GM19438 (cell line): Measurements from ENCODE around the gene SYNPO2.

Experiments used
- ATAC-seq: cut with Tn5 transposase; IDR thresholded peaks from one replicate; pipeline ENCODE4 v1.9.1; 2021; ENCODE audit warnings: low read depth; ENCODE audit not compliant: unreplicated experiment

Gene SYNPO2

DNA sequence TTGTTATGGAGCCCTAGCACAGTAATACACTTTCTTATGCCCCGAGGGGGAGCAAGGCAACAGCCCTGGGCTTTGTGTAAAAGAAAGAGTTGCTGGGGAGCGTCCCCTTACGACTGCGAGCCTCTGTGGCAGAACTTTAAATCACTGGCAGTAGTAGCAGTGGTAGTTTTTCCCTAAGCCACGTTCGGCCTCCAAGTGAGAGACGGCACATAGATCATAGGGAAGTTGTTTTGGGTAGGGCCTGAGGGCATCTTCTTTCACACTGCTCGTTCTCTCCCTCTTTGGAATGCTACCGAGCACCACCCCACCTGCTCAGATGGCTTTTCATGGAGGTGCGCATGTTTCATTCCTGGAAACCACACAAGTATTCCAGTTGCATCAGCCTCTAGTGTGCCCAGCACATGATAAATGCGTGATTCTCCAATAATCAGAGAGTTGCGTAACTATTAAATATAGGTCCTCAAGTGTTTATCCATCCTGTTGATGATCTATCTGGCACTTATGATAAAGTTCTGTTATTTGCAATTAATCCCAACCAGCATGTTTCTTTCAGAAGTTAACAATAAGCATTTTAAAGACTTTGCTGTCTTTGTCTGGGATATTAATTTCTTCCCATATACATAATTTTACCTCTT is 7.0 kb upstream of the SYNPO2 start:
- no peak for ATAC-seq

DNA sequence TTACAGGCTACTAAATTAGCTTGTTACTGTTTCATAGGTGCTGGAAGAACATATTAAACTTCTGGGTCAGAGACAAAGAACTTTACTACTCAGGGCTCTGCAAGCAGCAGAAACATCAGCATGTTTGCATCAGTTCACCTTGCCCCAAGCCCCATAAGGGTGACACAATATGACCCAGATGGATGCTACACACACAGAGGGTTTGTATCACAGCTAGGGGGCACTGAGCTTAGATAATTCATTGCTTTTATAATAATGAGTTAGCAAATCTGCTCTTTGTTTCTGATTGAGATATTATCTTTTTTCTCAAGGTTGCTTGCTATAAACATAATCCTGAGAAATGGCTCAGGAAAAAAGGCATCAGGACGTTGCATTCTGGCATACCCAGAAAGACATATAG is 4.8 kb upstream of the SYNPO2 start:
- no peak for ATAC-seq

DNA sequence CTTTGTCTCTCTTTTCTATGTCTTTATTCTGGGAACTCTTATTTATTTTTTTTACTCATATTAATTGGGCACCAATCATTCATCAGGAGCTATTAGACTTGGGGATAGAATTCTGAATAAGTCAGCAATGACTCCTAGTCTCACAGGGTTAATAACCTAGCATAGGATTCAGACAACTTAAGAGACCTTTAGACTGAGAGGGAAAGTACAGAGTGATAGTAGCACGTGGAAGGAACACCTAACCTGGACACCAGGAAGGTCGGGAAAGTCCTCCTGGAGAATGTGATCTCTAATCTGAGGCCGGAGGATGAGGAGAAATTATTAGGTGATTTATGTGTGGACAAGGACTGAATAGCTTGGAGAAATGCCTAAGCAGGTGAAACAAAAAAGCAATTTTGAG is 3.9 kb upstream of the SYNPO2 start:
- no peak for ATAC-seq

DNA sequence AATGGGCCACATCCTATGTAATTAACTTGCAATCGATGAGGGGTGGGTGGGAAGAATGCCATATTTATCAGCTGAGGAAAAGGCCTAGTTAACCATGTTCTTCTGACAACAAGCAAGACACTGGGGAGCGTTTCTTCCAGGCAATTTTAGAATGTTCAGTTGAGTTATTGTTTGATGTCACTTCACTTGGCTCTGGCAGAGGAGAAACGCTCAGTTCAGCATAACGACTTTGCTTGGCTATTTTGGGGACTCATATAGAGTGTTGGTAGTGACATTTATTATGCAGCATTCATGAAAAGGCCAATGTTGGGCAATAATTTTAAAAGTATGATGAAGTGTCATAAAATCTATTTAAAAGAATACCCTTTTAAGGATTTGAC is 648 bp downstream of the SYNPO2 start:
- ATAC-seq, result no peak

DNA sequence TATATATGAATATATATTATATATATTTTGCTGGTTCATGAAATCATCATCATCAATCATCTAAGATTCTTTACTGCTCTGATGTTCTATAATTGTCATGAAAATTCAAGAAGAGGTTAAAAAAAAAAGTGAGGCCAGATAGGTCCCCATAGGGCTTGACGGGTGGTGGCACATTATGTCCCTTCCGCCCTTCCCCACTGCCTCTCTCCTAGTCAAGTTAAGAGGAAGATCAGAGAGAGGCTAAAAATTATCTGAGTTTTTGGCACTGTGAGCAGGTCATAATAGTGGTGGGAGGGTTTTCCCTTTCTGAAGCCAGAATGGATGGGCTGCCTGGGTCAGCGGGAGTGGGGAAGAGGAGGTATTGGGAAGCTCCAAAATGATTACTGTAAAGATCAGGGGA is 5.4 kb downstream of the SYNPO2 start:
- no peak for ATAC-seq

DNA sequence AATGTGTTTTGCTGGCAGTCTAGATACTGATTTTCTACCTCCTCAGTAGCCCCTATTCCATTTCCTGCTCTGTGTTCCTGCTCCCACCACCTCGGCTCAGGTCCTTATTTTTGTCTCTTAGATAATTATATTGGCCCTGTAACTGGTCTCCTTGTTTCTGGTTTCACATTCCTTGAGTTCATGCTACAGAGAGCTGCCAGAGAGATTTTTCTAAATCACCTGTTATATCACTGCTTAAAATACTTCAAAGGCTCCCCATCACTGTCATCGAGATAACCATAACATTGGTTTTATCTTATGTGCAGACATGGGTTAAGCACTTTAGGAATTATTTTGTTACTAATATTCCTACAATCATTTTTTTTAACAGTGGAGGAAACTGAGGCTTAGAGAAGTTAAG is 9.6 kb downstream of the SYNPO2 start:
- ATAC-seq, result no peak

DNA sequence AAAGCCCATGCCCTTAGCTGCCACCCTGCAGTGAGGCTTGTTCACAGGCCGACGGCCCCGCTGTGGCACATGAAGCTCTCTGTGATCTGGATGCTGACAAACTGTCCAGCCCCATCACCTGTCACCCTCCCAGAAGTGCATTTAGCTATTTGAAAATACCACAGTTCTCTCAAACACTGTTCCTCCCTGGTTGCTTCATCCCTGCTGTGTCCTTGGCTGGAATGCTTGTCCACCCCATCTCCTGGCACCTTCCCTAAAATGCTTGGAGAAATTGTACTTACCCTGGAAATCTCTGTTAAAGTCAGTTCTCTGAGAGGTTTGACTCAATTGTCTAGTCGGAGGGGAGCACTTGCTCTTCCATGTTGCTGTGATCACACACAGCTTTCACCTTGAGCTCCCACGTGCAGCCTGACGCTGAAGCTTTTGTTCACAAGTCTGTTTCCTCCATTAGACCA is 10.1 kb downstream of the SYNPO2 start:
- no peak for ATAC-seq

DNA sequence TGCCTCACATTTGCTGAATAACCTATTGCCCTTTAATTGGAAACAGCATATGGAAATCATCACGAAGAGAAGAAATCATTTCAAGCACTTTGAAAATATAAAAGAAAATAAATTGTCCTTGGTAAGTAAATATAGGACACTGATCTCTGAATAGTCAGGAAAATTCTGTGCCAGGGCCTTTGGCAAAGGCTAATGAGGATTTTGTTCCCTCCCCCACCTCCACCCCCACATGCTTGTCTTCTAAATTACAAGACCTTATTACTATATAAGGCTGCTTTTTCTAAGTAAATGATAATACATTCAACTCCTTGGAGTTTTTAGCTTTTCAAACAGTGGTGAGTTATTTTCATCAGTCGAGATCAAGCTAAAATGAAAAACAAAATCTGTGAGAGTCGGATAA is 15.8 kb downstream of the SYNPO2 start:
- no peak for ATAC-seq

DNA sequence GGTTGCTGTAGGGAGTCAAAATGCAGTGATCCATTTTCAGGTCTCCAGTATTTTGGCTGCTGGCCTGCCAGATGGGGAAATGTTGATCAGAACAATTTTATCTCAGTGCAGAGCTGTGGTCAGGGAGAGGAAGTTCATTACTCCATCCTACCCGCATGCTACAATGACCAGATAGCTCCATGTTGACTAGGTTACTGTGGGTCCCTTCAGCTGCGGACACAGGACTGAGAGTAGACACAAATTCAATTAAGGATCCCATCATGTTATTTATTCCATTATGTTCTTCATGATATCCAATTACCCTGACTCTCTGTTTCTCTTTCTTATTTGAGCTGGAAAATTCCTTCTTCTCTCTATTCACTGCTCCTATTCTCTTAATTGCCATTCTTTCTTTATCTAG is 16.3 kb downstream of the SYNPO2 start:
- no peak for ATAC-seq

DNA sequence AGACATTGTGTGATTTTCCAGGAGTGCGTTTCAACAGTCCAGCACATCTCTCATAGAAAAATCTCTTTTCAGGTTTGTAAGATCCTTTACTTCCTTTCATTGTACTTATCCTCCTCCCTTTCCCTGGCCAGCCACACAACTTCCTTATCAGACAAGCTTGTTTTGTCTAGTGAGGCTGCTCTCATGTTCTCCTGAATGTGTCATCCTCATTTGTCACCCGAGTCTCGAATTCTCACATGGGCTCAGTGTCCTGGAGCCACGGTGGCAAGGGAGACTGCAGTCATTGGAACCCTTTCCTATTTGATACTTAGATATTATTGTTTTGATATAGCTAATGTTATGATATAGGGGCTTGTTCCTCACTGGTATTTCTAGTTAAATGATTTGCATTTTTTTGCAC is 16.9 kb downstream of the SYNPO2 start:
- no peak for ATAC-seq

DNA sequence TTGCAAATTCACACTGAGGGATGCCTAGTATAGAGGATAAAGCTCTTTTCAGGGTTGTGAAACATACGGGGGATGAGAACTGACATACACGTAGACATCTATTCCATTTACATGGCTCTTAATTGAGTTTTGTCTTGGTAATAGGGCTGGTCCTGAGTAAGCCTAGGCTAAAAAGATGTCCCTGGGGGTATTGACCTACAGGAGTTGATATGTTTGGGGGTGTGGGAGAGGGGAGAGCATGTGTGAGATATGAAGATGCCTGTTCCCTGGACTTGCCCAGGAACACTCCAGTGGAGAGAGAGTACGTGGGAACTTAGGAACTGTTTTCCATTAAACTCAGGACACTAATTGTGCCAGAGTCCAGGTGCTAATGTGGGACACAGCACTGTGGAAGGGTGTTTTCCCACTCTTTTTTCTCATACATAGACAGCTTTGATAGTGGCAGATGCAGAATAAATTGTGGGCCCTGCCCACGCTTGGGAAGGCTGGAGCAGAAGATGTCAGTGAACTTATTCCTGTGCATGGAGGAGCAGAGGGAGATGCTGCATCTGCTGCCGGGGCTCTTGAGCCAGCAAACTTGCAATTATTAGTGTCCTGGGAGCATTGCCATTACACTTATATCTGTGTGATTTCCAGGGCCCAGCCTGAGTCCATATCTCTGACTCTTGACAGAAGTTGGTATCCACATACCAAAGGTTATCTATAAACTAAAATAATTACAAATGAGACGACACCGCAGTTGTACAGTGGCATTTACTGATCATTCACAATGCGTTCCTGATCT is 20.7 kb downstream of the SYNPO2 start:
- no peak for ATAC-seq

DNA sequence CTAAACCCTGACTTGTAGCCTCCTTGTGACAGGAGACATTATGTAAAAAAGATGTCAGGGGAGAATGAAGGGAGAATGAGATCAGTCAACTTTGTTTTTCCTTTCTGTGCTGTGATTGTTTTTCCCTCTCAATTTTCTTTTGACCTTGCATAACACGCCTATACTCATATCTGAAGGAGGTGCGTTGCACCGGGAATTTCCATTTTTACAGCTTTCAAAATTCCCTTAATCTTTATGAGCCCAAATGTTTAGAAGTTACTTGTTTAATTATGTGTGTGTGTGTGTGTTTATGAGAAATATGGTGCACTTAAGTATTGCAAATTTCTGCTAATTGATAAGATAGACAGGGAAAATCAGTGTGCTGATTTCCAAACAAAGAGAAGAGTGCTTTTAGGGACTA is 21.6 kb downstream of the SYNPO2 start:
- ATAC-seq, result no peak

DNA sequence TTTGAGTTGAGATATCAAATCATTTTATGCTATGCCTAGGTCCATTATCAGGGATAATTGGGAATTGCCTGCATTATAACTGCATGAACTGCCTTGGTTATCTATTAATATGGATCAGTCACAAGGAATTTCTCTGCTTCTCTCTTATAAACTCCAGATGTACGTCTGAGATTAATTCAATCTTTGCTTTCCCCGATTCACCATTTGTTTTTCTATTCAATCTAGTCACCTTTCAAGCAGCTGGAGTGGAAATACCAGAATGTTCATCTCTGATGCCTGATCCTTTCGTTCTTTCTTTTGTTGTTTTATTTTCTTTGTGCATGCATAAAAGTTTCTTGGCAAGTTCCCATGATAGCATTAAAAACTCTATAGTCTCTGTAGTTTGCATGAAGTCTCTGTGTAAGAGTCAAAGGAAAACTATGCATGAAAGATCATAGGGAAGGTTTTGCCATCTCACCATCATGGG is 22.6 kb downstream of the SYNPO2 start:
- ATAC-seq, result no peak

DNA sequence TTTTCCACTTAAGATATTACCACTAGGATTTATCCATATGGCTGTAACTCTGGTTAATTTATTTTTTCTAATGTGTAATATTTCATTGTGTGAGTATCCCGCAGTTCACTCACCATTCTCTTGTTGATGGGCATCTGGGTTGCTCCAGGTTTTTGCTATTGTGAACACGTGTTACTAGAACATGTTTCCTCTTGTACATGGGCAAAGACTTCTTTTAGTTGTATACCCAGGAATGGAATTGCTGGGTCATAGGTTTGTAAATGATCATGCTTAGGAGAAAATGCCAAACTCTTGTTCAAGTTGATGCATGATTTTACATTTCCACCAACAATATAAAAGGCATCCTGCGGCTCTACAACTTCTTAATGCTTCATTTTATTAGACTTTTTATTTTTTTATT is 26.8 kb downstream of the SYNPO2 start:
- no peak for ATAC-seq

DNA sequence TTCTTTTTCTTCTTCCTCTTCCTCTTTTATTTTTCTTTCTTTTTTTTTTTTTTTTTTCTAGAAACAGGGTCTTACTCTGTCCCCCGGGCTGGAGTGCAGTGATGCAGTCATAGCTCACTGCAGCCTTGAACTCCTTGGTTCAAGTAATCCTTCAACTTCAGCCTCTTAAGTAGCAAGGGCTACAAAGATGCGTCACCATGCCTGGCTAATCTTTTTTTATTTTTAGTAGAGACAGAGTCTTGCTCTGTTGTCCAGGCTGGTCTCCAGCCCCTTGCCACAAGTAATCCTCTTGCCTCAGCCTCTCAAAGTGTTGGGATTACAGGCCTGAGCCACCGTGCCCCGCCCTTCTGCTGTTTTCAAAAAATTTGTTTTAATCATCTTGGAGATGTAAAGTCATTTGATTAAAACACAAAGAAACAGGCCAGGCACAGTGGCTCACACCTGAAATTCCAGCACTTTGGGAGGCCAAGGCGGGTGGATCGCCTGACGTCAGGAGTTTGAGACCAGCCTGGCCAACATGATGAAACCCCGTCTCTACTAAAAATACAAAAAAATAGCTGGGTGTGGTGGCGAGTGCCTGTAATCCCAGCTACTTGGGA is 28.1 kb downstream of the SYNPO2 start:
- no peak for ATAC-seq

DNA sequence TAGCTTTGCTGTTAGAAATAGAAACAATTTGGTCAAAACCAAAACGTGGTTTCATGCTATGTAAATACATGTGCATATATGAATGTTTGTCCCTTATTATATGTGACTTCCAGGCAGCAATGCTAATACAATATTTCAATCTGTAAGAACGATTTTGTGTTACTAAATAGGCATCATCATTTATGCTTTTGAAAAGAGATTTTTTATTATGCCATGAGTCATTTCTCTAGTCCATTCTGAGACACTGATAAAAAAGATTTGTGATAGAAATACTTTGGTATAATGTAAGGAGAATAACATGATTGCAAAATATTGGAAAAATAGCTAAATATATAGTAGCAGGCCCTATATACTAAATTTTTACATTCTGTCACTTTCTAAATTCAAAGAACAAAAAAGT is 28.9 kb downstream of the SYNPO2 start:
- no peak for ATAC-seq

DNA sequence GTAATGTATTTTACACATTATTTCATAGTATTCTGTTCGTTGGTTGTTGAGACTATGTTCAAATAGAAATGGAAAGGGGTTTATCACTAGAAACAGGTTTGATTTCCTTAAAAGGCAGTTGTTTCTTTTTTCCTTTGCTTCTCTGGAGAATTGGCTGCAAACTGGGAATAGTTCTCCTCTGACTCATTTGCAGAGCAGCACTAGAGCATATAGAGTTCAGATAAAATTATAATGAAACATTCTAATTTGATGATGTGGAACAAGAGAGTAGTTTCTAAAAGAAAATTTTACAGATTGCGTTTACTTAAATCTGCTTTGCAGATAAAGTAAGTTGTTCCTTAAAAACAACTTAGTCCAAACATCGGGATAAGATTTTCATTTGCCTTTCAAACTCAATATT is 29.7 kb downstream of the SYNPO2 start:
- no peak for ATAC-seq

DNA sequence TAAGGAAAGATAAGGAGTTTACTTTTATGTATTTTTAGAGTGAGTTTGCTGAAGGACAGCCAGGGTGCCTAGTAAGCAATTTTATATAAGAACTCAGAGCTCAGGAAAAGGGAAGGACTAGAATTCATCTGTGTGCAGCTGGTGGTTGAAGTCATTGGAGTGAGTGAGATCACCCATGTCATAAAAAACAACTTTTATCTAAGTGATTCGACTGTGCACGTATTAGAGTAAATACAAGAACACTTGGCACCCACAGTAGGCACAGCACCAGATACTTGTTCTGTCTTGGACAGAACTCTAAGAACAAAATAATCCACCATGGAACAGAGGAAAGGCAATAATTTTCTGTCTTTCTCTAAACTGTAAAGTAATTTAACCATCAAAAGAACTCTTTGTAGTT is 31.6 kb downstream of the SYNPO2 start:
- ATAC-seq, result no peak

DNA sequence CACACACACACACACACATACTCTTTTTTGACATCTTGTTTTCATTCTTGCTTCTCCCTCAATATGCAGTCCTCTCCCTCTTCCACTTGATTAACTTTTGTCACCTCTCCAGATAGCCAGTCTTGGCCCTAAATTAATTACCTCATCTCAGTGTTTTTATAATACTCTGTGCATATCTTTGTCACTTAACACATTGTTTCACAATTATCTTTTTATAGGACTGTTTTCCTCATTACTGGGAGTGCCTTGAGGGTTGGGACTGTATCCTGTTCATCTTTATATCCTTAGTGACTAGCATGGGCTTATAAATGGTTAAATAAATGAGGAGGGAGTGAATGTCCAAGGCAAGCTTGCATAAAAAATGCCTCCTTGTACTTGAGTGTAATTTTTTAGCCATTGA is 33.1 kb downstream of the SYNPO2 start:
- ATAC-seq, result no peak

DNA sequence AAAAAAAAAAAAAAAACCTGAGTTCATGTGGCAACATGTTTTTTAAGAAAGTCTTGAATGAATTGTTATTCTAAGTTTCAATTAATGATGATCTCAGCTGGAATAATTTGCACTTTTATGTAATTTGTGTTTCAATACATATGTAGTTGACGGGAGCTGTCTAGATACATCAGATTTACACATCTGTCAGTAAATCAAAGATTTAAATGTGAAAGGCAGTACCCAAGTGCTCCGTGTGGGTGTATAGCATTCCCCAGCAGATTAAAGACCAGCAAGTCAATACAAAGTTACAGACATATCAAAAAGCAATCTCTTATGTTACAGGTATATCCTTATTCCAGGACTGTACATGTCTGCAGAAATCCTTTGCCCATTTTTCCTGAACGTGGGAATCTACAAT is 35.2 kb downstream of the SYNPO2 start:
- ATAC-seq, result no peak

DNA sequence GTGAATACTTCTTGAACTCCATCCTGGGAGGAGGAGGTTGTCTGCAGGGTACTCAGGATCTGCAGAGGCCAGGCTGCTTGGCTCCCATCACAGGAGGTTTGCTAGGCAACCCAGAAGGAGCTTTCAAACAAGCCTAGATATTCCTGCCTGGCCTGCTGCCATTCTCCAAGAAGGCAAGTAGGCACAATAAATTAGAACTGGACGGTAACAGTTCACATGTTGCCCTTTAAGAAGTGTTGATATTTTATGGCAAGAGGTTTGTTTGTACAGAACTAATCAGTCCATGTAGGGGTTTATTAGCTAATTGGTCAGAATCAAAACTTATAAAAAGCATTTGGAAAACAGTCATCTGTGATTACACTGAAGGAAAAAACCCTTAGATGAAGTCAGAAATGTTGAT is 39.3 kb downstream of the SYNPO2 start:
- ATAC-seq, result no peak

DNA sequence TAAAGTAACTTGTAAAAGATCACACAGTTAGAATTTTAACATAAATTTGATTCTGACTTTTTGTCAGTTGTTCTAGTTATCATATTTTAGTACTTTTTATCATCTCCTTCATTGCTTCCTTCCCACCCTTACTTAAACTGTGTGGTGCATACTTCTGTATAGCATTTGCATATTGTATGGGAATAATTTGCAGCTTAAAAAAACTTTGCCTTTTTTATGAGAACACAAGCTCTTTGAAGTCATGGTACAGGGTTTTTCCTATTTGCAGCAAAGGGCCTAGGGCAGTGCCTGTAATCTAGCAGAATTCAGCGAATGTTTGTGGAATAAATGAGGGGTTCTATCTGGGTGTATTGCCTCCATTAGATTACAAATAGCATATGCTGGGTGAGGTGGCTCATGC is 41.6 kb downstream of the SYNPO2 start:
- ATAC-seq, result no peak
